Coronary artery (tissue), 2 donors: ENCODE results near the gene FAM210B.

Experiments used
- DNase-seq: peaks from one replicate; pipeline ENCODE4 v3.0.0-alpha.2; 2017; ENCODE audit warnings: low spot score
- H3K27ac ChIP-seq, 2 donors: fragments of 200-600 bp; sonication (generic); one replicate each; pipeline ENCODE4 v1.5.1; 2016 to 2019
- H3K4me3 ChIP-seq: fragments of 200-600 bp; sonication (generic); 2 replicates; pipeline ENCODE4 v1.5.1; 2016; ENCODE audit warnings: mild to moderate bottlenecking, moderate library complexity
- TF ChIP-seq, protein P1 (sequence below): fragments of 200-600 bp; sonication (generic); IDR thresholded peaks from one replicate; pipeline ENCODE4 v1.5.1; 2019; ENCODE audit warnings: antibody characterized with exemption

FAM210B gene

DNA sequence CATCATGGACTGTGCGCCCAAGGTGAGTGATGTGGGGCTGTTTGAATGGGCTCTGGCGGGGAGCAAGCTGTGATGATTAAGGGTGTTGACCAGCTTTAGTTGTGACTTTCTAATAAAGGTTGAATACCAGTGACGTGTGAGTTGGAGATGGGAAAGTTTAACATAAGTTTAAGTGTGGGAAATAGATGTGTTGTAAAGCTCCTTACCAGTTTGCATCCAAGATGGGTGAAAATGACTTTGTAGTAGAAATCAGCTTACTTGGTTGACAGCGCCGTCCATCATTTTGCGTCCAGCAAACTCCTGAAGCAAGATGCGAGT lies 53.7 kb downstream of the FAM210B start:
- Histone ChIP-seq H3K27ac (peak overlapping the region in 1 of 2 donors; percentile 61), H3K4me3 (peak overlapping the region; percentile 54)
- TF ChIP-seq, protein P1, sequence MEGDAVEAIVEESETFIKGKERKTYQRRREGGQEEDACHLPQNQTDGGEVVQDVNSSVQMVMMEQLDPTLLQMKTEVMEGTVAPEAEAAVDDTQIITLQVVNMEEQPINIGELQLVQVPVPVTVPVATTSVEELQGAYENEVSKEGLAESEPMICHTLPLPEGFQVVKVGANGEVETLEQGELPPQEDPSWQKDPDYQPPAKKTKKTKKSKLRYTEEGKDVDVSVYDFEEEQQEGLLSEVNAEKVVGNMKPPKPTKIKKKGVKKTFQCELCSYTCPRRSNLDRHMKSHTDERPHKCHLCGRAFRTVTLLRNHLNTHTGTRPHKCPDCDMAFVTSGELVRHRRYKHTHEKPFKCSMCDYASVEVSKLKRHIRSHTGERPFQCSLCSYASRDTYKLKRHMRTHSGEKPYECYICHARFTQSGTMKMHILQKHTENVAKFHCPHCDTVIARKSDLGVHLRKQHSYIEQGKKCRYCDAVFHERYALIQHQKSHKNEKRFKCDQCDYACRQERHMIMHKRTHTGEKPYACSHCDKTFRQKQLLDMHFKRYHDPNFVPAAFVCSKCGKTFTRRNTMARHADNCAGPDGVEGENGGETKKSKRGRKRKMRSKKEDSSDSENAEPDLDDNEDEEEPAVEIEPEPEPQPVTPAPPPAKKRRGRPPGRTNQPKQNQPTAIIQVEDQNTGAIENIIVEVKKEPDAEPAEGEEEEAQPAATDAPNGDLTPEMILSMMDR, result no peak
- DNase-seq, result no peak

DNA sequence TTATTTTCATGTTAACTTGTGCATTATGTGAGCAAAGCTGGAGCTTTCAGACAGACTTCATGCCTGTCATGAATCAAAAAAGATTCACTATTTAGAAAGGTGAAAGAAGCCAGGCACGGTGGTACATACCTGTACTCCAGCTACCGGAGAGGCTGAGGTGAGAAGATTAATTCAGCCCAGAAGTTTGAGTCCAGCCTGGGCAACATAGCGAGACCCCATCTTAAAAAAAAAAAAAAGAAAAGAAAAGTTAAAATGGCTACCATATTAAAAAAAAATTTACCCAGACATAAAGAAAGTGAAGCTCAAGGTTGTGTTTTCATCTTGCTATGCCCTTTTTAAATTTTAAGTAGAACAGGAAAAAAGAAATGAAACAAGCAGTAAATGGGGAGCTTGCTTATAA lies 54.2 kb downstream of the FAM210B start:
- Histone ChIP-seq H3K4me3 (peak overlapping the region; percentile 54), H3K27ac (peak overlapping the region in 1 of 2 donors; percentile 61)
- DNase-seq, result no peak
- TF ChIP-seq, protein P1, result no peak

DNA sequence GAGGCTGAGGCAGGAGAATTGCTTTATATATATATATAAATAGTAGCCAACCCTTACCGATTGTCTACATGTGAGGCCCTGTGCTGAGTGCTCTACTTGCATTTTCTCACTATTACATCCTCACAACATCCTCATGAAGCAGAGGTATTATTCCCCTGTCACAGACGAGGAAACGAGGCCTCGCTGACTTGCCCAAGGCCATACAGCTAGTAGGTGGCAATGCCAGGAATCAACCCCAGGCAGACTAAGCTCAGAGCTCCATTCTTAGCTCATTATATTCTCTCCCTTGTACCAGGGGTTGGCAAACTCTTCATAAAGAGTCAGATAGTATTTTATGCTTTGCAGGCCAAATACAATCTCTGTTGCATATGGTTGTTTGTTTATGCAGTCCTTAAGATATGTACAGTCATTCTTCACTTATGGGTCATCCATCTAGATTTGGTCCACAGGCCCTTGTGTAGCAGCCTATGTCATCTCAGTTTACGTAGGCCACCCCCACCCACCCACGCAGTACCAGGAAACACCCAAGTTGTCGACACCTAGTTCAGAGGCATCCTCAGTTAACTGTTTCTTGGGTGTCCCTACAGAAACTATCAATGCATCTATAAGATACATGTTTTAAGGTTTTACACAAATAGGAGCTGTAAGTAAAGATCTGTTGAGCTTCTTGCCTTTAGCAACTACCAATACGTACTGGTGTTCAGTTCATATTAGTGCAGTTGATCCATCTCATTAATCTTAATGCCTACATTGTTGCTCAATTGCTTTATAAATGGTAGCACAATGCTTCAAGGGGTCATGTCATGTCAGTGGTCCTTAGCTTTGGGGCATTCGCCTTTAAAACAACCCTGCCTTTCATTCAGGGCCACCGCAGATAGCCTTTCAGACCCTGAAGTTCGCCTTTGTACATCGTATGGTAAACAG lies 56.3 kb downstream of the FAM210B start:
- H3K27ac ChIP-seq, result no peak overlapping the region
- TF ChIP-seq, protein P1, result no peak
- no peak for DNase-seq
- no peak overlapping the region for H3K4me3 ChIP-seq

DNA sequence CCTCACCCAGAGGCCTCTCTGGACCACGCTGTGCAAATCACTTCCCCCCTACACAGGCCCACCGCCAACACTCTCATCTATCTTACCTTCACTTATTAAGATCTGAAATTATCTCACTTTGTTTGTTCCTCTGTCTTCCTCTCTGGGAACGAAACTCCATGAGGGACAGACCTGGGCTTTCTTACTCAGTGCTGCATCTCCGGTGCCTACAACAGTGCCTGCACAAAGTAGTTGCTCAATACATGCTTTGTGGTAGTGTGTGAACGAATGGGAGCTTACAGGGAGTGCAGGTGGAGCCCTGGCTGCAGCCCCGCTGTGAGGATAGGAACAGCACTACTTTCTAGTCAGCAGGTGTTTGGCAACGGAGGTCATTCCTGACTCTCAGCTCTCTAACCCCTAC lies 58.6 kb downstream of the FAM210B start:
- TF ChIP-seq, protein P1, result no peak
- Histone ChIP-seq H3K27ac (peak overlapping the region in 1 of 2 donors; percentile 68), H3K4me3 (no peak overlapping the region)
- DNase-seq, result no peak

DNA sequence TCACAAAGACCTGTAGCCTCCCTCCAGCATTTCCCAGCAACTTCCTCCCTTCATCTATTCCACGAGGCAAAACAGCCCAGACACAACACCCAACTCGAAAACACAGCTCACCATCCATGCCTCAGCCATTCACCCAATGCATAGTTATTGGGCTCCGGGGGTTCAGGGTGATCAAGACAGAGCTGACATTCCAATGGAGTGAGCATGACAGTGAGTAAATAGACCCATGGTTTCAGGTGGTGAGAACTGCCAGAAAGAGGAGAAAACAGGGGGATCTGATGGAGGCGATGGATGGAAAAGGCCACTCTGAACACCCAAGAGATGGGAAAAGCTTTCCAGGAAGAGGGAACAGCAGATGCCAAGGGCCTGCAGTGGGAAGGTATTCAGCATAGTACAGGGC lies 59.1 kb downstream of the FAM210B start:
- TF ChIP-seq, protein P1, result no peak
- peak overlapping the region in 1 of 2 donors; percentile 68 for H3K27ac ChIP-seq
- DNase-seq, result no peak
- no peak overlapping the region for H3K4me3 ChIP-seq
